ENCODE measurements around the gene C17orf50. TPM values are rescaled to one million over a fixed set of nuclear protein-coding genes. Genes with fewer than 3 reads are reported as not detected.
A peak's percentile ranks its signal among the peaks of the same experiment; 100 is the strongest.

Gene C17orf50
- total RNA-seq, 1 experiment from 2014 or later: not detected

- Mint-ChIP-seq H3K9me3 (ENCODE audit: unreplicated experiment) (no peaks in the 10 kb centered on the region), H3K27ac (ENCODE audit: low read depth, unreplicated experiment) (peak overlapping the region; percentile 77), H3K4me1 (ENCODE audit: insufficient read depth, unreplicated experiment) (peaks cover 19% of the 10 kb centered on the region), H3K36me3 (ENCODE audit: insufficient read depth, unreplicated experiment) (peaks cover 66% of the 10 kb centered on the region), H3K4me3 (ENCODE audit: unreplicated experiment) (no peak overlapping the region), H3K27me3 (ENCODE audit: insufficient read depth, unreplicated experiment) (no peaks in the 10 kb centered on the region)
- TF ChIP-seq CTCF (IDR thresholded peaks at IDR 0.05; ENCODE audit: unreplicated experiment): no peak
- ChIA-PET POLR2A (interaction anchor here (0.7 to 1.1 kb wide), 2 partner anchors 44 to 86 kb away, joined by 3 to 4 read pairs; partner anchors contain the start of gene TAF15), CTCF (interaction anchor here (0.6 to 11.3 kb wide), 4 partner anchors 8 to 112 kb away, joined by 3 to 81 read pairs (median 4); partner anchors contain the start of gene RASL10B)
- intact Hi-C loops (cut with micrococcal nuclease): no loop called here
- BruUV-seq (replicated peaks): no TSS peak
- DNase-seq (ENCODE audit: unreplicated experiment): no peak
Measured at GRCh38 chr17:35723735-35724134, 37.0 kb upstream of the C17orf50 start.

- no peak for TF ChIP-seq CTCF (IDR thresholded peaks at IDR 0.05; ENCODE audit: unreplicated experiment)
- ChIA-PET CTCF (interaction anchor here (0.5 to 11.3 kb wide), 3 partner anchors 11 to 413 kb away, joined by 3 to 81 read pairs (median 3); no protein-coding TSS in a partner anchor), POLR2A (no interaction called here)
- BruUV-seq (replicated peaks): no TSS peak
- H3K27ac Mint-ChIP-seq (ENCODE audit: low read depth, unreplicated experiment): peak overlapping the region; percentile 77
- DNase-seq (ENCODE audit: unreplicated experiment): no peak
- intact Hi-C loops (cut with micrococcal nuclease): no loop called here
- H3K9me3 Mint-ChIP-seq (ENCODE audit: unreplicated experiment): no peaks in the 10 kb centered on the region
- H3K27me3 Mint-ChIP-seq (ENCODE audit: insufficient read depth, unreplicated experiment): no peaks in the 10 kb centered on the region
- H3K4me3 Mint-ChIP-seq (ENCODE audit: unreplicated experiment): no peak overlapping the region
- H3K36me3 Mint-ChIP-seq (ENCODE audit: insufficient read depth, unreplicated experiment): peaks cover 53% of the 10 kb centered on the region
- H3K4me1 Mint-ChIP-seq (ENCODE audit: insufficient read depth, unreplicated experiment): peaks cover 19% of the 10 kb centered on the region
Measured at GRCh38 chr17:35725058-35725457, 35.6 kb upstream of the C17orf50 start.

- Mint-ChIP-seq H3K9me3 (ENCODE audit: unreplicated experiment) (no peaks in the 10 kb centered on the region), H3K27ac (ENCODE audit: low read depth, unreplicated experiment) (peak overlapping the region; percentile 77), H3K27me3 (ENCODE audit: insufficient read depth, unreplicated experiment) (no peaks in the 10 kb centered on the region), H3K4me1 (ENCODE audit: insufficient read depth, unreplicated experiment) (peaks cover 20% of the 10 kb centered on the region), H3K4me3 (ENCODE audit: unreplicated experiment) (no peak overlapping the region), H3K36me3 (ENCODE audit: insufficient read depth, unreplicated experiment) (peaks cover 48% of the 10 kb centered on the region)
- ChIA-PET CTCF (interaction anchor here (0.5 to 11.3 kb wide), 4 partner anchors 12 to 413 kb away, joined by 3 to 81 read pairs (median 8); no protein-coding TSS in a partner anchor), POLR2A (no interaction called here)
- TF ChIP-seq CTCF (IDR thresholded peaks at IDR 0.05; ENCODE audit: unreplicated experiment): no peak
- DNase-seq (ENCODE audit: unreplicated experiment): no peak
- BruUV-seq (replicated peaks): no TSS peak
- intact Hi-C loops (cut with micrococcal nuclease): no loop called here
Measured at GRCh38 chr17:35725802-35726126, 34.9 kb upstream of the C17orf50 start.

DNA sequence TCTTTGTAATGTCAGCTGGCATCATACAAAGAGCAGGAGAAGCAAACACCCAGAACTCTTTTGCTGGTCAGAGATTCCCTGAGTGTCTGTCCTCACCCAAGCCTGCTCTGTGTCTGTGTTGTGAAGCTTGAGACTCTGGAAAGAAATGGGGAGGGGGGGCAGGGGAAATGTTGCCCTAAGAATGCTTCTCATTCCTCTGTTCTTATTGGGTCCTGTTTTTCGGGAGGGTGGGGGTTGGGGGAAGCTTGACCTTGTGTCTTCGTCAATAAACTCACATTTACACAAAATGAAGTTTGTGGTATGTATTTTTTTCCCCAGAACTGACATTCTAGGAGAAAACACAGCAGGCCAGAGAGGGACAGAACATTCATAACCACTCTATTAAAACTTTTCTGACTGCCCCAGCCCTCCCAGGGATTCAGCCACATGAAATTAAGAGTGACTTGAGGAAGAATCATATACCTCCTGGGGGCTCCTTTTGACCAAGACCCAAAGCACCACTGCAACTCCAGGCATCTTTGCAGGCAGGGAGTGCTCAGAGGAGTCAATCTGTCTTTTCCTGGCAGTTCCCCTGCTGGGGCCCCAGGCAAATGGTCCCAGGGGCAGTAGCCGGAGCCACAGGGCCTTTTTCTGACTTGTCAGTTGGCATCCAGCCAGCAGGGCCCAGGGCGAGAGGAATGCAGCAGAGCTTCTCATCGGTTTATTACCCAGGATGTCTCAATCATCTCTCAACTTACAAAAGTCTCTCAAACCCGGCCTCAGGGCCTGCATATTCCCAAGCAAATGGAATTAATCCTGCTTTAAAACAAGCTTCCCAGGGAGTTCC lies 34.3 kb upstream of the C17orf50 start:
- Mint-ChIP-seq H3K36me3 (ENCODE audit: insufficient read depth, unreplicated experiment) (peaks cover 49% of the 10 kb centered on the region), H3K27ac (ENCODE audit: low read depth, unreplicated experiment) (peak overlapping the region; percentile 77), H3K4me3 (ENCODE audit: unreplicated experiment) (no peak overlapping the region), H3K9me3 (ENCODE audit: unreplicated experiment) (no peaks in the 10 kb centered on the region), H3K4me1 (ENCODE audit: insufficient read depth, unreplicated experiment) (peaks cover 25% of the 10 kb centered on the region), H3K27me3 (ENCODE audit: insufficient read depth, unreplicated experiment) (no peaks in the 10 kb centered on the region)
- no TSS peak for BruUV-seq (replicated peaks)
- ChIA-PET POLR2A (interaction anchor here (1.2 to 1.6 kb wide), 3 partner anchors 15 to 27 kb away, joined by 3 to 4 read pairs (median 3); no protein-coding TSS in a partner anchor), CTCF (interaction anchor here (0.6 to 11.3 kb wide), 6 partner anchors 13 to 212 kb away, joined by 3 to 81 read pairs (median 3); no protein-coding TSS in a partner anchor)
- TF ChIP-seq CTCF (IDR thresholded peaks at IDR 0.05; ENCODE audit: unreplicated experiment): no peak
- intact Hi-C loops (cut with micrococcal nuclease): no loop called here
- peak; percentile 76 for DNase-seq (ENCODE audit: unreplicated experiment)

Data from MCF 10A (cell line).